Left lung (tissue), 10 donors: ENCODE data around the gene FTSJ1. TPM values are rescaled to one million over a fixed set of nuclear protein-coding genes. Genes with fewer than 3 reads are reported as not detected.

Experiments used
- ATAC-seq: fragments of 200-7000 bp; cut with Tn5 transposase; one replicate; pipeline ENCODE4 v1.9.1; 2020; ENCODE audit warnings: moderate library complexity
- DNase-seq, 4 donors: peaks; one replicate each; pipeline ENCODE4 v3.0.0-alpha.2; 2013 to 2020
- H3K27ac ChIP-seq, 2 donors: fragments of 200-600 bp; sonication (generic) in 1 of 2; one replicate each; pipeline versions ENCODE4 v1.5.0 to v1.8.0; 2020 to 2021
- H3K27me3 ChIP-seq, 2 donors: fragments of 200-600 bp; sonication (generic) in 1 of 2; one replicate each; pipeline versions ENCODE4 v1.5.0 to v1.8.0; 2020 to 2021
- H3K36me3 ChIP-seq, 2 donors: fragments of 200-600 bp; sonication (generic) in 1 of 2; one replicate each; pipeline versions ENCODE4 v1.5.0 to v1.8.0; 2020 to 2021
- H3K4me1 ChIP-seq, 2 donors: fragments of 200-600 bp; one replicate each; pipeline ENCODE4 v1.8.0; 2021
- H3K4me3 ChIP-seq, 2 donors: fragments of 200-600 bp; sonication (generic) in 1 of 2; one replicate each; pipeline versions ENCODE4 v1.5.0 to v1.8.0; 2020 to 2021; ENCODE audit warnings: mild to moderate bottlenecking in 1 of 2
- H3K9me3 ChIP-seq, 2 donors: fragments of 200-600 bp; sonication (generic) in 1 of 2; one replicate each; pipeline versions ENCODE4 v1.5.0 to v1.8.0; 2020 to 2021
- CTCF ChIP-seq, 2 donors: fragments of 200-600 bp; sonication (generic) in 1 of 2; IDR thresholded peaks; one replicate each; pipeline versions ENCODE4 v1.5.0 to v1.8.0; 2021; ENCODE audit warnings: antibody characterized with exemption in 2 of 2
- intact Hi-C, 2 donors: fragments of 100-400 bp; cut with DNase I; formaldehyde crosslinking; loops; one replicate each; pipeline versions ENCODE4 v1.11.2 to v1.14.2; 2022
- polyA plus RNA-seq, 6 donors: library from polyadenylated mRNA; unstranded; fragments of 120-200 nt; gene quantifications; one replicate each; pipeline ENCODE4 v1.2.1, GENCODE V29; 2013; ENCODE audit not compliant: insufficient read length in 6 of 6
- total RNA-seq, 2 donors: library from RNA; stranded (reverse); fragmentation: NEBNext Ultra II Directional; extraction: Animal tissue kit (Norgen Biotek cat#: 25700); gene quantifications; one replicate each; pipeline ENCODE4 v1.2.1, GENCODE V29; 2021
- donor health status: DM: no; HTN: yes; CAD: no.
- donor health status: DM: no; HTN: no; CAD: no.

FTSJ1 gene
- total and polyA plus RNA-seq, 8 donors, result 33.7 to 46.6 (median 38.8) TPM

- intact Hi-C loops, result no loop called here
- TF ChIP-seq CTCF (IDR thresholded peaks at IDR 0.05), result no peak
- H3K4me3 ChIP-seq, result no peak overlapping the region
Measured at GRCh38 chrX:48489296-48489695, 13.3 kb downstream of the FTSJ1 start.

DNA sequence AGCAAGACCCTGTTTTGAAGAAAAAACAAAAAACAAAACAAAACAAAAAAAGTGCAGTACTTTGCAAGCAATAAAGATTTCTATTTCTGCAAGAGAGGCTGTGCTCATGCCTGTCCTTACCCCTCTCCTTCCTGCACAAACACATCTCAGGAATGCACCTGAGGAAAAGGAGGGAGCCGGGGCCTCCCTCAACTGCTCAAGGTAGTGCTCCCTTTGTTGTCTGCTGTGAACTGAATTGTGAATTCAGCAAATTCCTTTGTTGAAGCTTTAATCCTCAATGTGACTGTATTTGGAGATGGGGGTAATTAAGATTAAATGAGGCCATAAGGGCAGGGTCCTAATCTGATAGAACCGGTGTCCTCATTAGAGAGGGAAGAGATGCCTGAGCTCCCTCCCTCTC is 13.9 kb downstream of the FTSJ1 start:
- H3K4me1 ChIP-seq, result no peaks in the 10 kb centered on the region
- ATAC-seq (no peak), DNase-seq (no peak)
- no peaks in the 10 kb centered on the region for H3K9me3 ChIP-seq
- TF ChIP-seq CTCF (IDR thresholded peaks at IDR 0.05), result no peak
- no peaks in the 10 kb centered on the region for H3K27me3 ChIP-seq
- intact Hi-C loops, result no loop called here
- no peak overlapping the region for H3K4me3 ChIP-seq
- H3K36me3 ChIP-seq, result peaks cover 0 to 6% of the 10 kb centered on the region in 2 donors
- H3K27ac ChIP-seq, result no peak overlapping the region

More at GRCh38 chrX:48489296-48489695, 13.3 kb downstream of the FTSJ1 start:
- no peaks in the 10 kb centered on the region for H3K9me3 ChIP-seq
- no peaks in the 10 kb centered on the region for H3K27me3 ChIP-seq
- no peaks in the 10 kb centered on the region for H3K4me1 ChIP-seq
- ATAC-seq (no peak), DNase-seq (no peak)
- peaks cover 0 to 12% of the 10 kb centered on the region in 2 donors for H3K36me3 ChIP-seq
- H3K27ac ChIP-seq, result no peak overlapping the region

DNA sequence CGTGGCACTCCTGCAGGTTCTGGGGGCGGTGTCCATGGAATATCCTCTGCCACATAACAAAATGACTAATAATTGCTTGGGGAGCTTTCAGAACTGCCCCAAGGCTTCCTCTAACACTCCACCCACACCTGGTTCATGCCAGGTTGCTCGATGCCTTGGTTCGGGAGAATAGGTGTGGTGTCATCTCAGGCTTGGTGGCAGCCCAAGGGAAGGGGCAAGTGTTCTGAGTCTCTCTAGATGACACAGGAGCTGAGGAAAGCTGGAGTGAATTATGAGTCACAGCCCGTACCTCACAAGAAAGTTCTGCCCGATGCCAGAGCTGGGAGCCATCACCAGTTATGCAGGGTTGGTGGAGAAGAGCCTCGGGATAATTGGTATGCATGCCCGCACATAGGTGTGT is 14.7 kb downstream of the FTSJ1 start:
- Histone ChIP-seq H3K4me3 (no peak overlapping the region), H3K36me3 (peaks cover 0 to 5% of the 10 kb centered on the region in 2 donors), H3K9me3 (no peaks in the 10 kb centered on the region), H3K4me1 (no peaks in the 10 kb centered on the region), H3K27me3 (no peaks in the 10 kb centered on the region), H3K27ac (no peak overlapping the region)
- ATAC-seq (no peak), DNase-seq (no peak)
- no peak for TF ChIP-seq CTCF (IDR thresholded peaks at IDR 0.05)
- intact Hi-C loops, result no loop called here

DNA sequence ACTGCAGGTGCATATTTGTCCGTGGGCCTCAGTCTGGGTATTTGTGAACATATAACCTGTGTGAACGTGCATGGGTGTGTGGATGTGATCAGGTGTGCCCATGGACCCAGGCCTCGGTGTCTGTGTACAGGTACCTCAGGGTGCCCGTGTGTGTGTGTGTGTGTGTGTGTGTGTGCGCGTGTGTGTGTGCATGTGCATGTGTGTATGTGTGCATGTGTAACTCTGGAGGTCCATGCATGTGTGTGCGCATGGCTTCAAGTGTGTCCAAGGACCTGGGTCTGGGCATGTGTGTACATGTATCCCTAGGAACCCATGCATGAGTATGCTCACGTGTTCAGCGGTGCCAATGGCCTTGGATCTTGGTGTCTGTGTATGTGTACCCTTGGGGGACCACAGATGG is 15.8 kb downstream of the FTSJ1 start:
- Histone ChIP-seq H3K9me3 (no peaks in the 10 kb centered on the region), H3K27ac (no peak overlapping the region), H3K27me3 (no peaks in the 10 kb centered on the region), H3K4me3 (no peak overlapping the region), H3K4me1 (no peaks in the 10 kb centered on the region), H3K36me3 (no peaks in the 10 kb centered on the region)
- no peak for TF ChIP-seq CTCF (IDR thresholded peaks at IDR 0.05)
- DNase-seq (no peak), ATAC-seq (no peak)
- intact Hi-C loops, result no loop called here

DNA sequence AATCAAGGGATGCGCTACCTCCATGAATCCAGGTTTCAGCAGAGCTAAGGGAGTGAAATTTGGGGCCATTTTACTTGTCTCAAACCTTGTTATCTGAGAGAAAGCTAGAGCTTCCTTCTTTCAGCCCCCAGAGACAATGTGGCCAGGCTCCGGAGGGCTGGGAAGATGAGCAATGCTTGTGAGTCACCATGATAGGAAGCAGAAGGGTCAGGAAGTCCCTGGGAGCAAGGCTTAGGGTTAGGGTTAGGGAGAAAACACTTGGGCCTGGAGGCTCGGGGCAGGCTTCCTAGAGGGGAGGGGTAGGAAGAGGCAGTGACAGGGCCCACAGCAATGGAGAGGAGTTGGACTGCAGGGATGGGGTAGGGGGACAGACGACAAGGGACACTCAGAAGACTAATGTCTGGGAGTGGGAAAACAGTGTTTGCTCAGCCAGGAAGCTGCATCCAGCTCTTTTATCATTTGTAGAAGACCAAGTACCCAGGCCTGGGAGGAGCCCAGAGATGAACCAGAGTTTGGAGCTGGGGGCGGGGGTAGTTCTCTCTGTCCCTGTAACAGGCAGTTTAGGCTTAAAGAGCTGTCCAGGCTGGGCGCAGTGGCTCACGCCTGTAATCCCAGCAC is 16.4 kb downstream of the FTSJ1 start:
- Histone ChIP-seq H3K27ac (no peak overlapping the region), H3K4me1 (no peaks in the 10 kb centered on the region), H3K4me3 (no peak overlapping the region), H3K36me3 (no peaks in the 10 kb centered on the region), H3K9me3 (no peaks in the 10 kb centered on the region), H3K27me3 (no peaks in the 10 kb centered on the region)
- intact Hi-C loops, result no loop called here
- TF ChIP-seq CTCF (IDR thresholded peaks at IDR 0.05), result no peak
- ATAC-seq (peak; percentile 32), DNase-seq (no peak)
